Retinal pigment epithelial cell (primary cell): Measurements from ENCODE around the gene ICE2.

Source experiments
- DNase-seq: peaks from one replicate; pipeline ENCODE4 v3.0.0-alpha.2; 2010; ENCODE audit warnings: low read depth
- H3K4me3 ChIP-seq: 2 replicates; pipeline ENCODE4 v1.5.1; 2011; ENCODE audit warnings: mild to moderate bottlenecking, low read length, control low read depth, moderate library complexity
- TF ChIP-seq, protein P1 (sequence below): conservative IDR thresholded peaks from 2 replicates; pipeline ENCODE4 v1.5.1; 2011; ENCODE audit warnings: low read depth, low read length, control low read depth, inconsistent platforms

The ICE2 gene

DNA sequence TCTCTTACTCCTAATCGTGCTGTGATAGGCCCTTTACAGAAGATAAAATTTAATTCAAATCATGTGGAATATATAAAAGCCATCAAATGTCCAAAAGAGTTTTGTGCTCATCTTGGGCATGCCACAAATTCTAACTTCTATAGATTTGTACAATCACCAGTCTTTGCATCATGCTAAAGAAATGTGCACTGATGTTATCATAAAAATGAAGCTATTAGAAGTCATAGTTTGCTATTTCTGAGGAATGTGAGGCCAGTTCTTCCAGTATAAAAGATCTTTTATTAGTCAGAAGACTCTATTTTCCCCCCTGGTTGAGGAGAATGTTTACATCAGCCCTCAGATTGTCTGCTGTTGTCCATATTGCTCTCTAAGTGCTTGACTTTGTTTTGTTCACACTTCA, 79.0 kb downstream of the ICE2 start:
- DNase-seq, result no peak
- TF ChIP-seq, protein P1, sequence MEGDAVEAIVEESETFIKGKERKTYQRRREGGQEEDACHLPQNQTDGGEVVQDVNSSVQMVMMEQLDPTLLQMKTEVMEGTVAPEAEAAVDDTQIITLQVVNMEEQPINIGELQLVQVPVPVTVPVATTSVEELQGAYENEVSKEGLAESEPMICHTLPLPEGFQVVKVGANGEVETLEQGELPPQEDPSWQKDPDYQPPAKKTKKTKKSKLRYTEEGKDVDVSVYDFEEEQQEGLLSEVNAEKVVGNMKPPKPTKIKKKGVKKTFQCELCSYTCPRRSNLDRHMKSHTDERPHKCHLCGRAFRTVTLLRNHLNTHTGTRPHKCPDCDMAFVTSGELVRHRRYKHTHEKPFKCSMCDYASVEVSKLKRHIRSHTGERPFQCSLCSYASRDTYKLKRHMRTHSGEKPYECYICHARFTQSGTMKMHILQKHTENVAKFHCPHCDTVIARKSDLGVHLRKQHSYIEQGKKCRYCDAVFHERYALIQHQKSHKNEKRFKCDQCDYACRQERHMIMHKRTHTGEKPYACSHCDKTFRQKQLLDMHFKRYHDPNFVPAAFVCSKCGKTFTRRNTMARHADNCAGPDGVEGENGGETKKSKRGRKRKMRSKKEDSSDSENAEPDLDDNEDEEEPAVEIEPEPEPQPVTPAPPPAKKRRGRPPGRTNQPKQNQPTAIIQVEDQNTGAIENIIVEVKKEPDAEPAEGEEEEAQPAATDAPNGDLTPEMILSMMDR, result no peak
- H3K4me3 ChIP-seq, result no peak overlapping the region

- no peak for DNase-seq
- H3K4me3 ChIP-seq, result peak overlapping the region; percentile 38
- TF ChIP-seq, protein P1, result no peak
Measured at GRCh38 chr15:60399246-60399915, 79.6 kb downstream of the ICE2 start.

DNA sequence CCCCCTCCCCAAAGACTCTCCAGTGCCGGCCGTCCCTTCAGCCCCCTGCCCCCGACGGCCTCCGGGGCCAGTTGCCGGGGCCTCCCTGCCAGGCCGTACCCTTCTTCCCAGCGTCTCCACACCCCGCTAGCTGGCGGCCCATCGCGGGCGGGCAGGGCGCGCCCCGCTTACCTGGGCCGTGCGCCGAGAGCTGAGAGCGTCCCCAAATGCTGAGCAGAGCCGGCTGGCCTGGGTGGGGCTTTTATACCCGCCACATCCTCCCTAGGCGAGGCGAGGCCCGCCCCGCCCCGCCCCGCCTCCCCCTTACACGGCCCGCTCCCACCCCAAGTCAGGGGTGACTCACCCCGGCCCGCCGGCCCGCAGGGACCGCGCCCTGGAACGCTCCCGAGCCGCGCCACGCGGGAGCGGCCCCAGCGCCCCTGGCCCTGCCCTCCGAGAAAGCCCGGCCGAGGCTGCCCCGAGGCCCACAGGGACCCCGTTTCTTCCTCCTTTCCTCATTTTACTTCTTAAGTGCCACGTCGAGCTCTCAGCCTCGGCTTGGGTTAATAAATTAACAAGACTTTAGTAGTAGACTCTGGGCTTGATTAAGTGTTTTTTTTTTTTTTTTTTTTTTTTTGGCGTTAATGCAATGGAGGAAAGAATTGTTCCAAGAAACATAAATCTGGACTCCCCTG, 81.0 kb downstream of the ICE2 start, which contains the start of gene ANXA2:
Gene ANXA2, minus strand, starts transcription at position 215 of the 674 bp plus-strand sequence. CDS start 11,911 bp downstream, outside the sequence.
- TF ChIP-seq, protein P1, result no peak

GRCh38 chr15:60396958-60397771, 81.8 kb downstream of the ICE2 start:
- no peak for DNase-seq
- peak overlapping the region; percentile 84 for H3K4me3 ChIP-seq
- TF ChIP-seq, protein P1, result no peak

More for the DNA sequence above, 81.0 kb downstream of the ICE2 start, which contains the start of gene ANXA2:
- peak within 1 kb of the TSS; percentile 84 for H3K4me3 ChIP-seq
- DNase-seq, result no peak

GRCh38 chr15:60396560-60396957, 82.4 kb downstream of the ICE2 start:
- TF ChIP-seq, protein P1, result no peak
- H3K4me3 ChIP-seq, result peak overlapping the region; percentile 84
- no peak for DNase-seq

- TF ChIP-seq, protein P1, result no peak
- peak overlapping the region; percentile 84 for H3K4me3 ChIP-seq
- no peak for DNase-seq
Measured at GRCh38 chr15:60396100-60396499, 82.8 kb downstream of the ICE2 start.
